Endothelial cell of umbilical vein (primary cell): ENCODE data around the gene STK11IP. TPM values are rescaled to one million over a fixed set of nuclear protein-coding genes. Genes with fewer than 3 reads are reported as not detected.

Experiments
- BruUV-seq: library from RNA; stranded (reverse); fragments of 400-500 nt; replicated peaks from 2 replicates; lab custom pipeline; 2021; lab: Mats Ljungman, UMichigan
- CTCF ChIA-PET: fragments of 300-600, 350-600 bp; sonication (Branson Sonifier 250); formaldehyde crosslinking; loops from one replicate; lab custom pipeline; 2021; ENCODE audit warnings: antibody characterized with exemption, inconsistent platforms; lab: Charles Lee
- POLR2A ChIA-PET: fragments of 300-600, 350-600 bp; sonication (Branson Sonifier 250); formaldehyde crosslinking; loops from one replicate; lab custom pipeline; 2021; ENCODE audit warnings: antibody characterized with exemption, inconsistent platforms; lab: Charles Lee
- DNase-seq: peaks from one replicate; pipeline ENCODE4 v3.0.0-alpha.2; 2011; ENCODE audit warnings: low read depth, low spot score
- FAIRE-seq: peaks from 2 replicates; lab custom pipeline; 2011; peaks lifted over from hg19 to GRCh38; lab: Jason Lieb, UNC
- H2AFZ ChIP-seq: 2 replicates; pipeline ENCODE4 v1.6.0; 2012; ENCODE audit warnings: low read depth, low read length, control low read depth, inconsistent platforms
- H3K27ac ChIP-seq: 2 replicates; pipeline ENCODE4 v1.5.1; 2011; ENCODE audit warnings: low read depth, mild to moderate bottlenecking, control low read depth, low read length, moderate library complexity; ENCODE audit not compliant: insufficient read depth
- H3K27me3 ChIP-seq, 2 experiments: 2 replicates each; pipeline versions ENCODE4 v1.6.0 to v1.6.1; 2011; ENCODE audit warnings: low read length in 2 of 2, mixed read lengths in 1 of 2; ENCODE audit not compliant: control insufficient read depth in 2 of 2, insufficient read depth in 2 of 2
- H3K36me3 ChIP-seq, 2 experiments: 2 replicates in 1 of 2; 3 replicates in 1 of 2; pipeline ENCODE4 v1.5.1; 2011; ENCODE audit warnings: low read length in 2 of 2, mild to moderate bottlenecking in 1 of 2, moderate library complexity in 1 of 2; ENCODE audit not compliant: control insufficient read depth in 2 of 2, insufficient read depth in 2 of 2; ENCODE audit errors: extremely low read depth in 1 of 2
- H3K4me1 ChIP-seq: 3 replicates; pipeline ENCODE4 v1.5.1; 2011; ENCODE audit warnings: mild to moderate bottlenecking, low read length; ENCODE audit not compliant: control insufficient read depth, insufficient read depth; ENCODE audit errors: extremely low read depth
- H3K4me2 ChIP-seq: 2 replicates; pipeline ENCODE4 v1.6.1; 2011; ENCODE audit warnings: low read length, control low read depth, mixed read lengths; ENCODE audit not compliant: insufficient read depth
- H3K4me3 ChIP-seq, 3 experiments: fragments of 200-600 bp in 1 of 3; sonication (generic), shearing (Covaris generic) in 1 of 3; replicated peaks in 1 of 3; 2 replicates each; pipeline ENCODE4 v1.5.1; 2011 to 2016; ENCODE audit warnings: control low read depth in 3 of 3, low read length in 3 of 3, mild to moderate bottlenecking in 2 of 3, inconsistent platforms in 1 of 3, low read depth in 1 of 3, moderate library complexity in 1 of 3; ENCODE audit not compliant: insufficient read depth in 1 of 3
- H3K79me2 ChIP-seq: 2 replicates; pipeline ENCODE4 v1.6.0; 2012; ENCODE audit warnings: low read length, inconsistent platforms; ENCODE audit not compliant: control insufficient read depth, insufficient read depth
- H3K9ac ChIP-seq: replicated peaks from 2 replicates; pipeline ENCODE3; 2011; ENCODE audit warnings: low read length, control low read depth; ENCODE audit not compliant: insufficient read depth; ENCODE audit errors: extremely low read depth
- H3K9me1 ChIP-seq: replicated peaks from 3 replicates; pipeline ENCODE4 v1.6.0; 2011; ENCODE audit warnings: mild to moderate bottlenecking, low read length; ENCODE audit not compliant: control insufficient read depth, insufficient read depth; ENCODE audit errors: extremely low read depth
- H3K9me3 ChIP-seq: replicated peaks from 2 replicates; pipeline ENCODE4 v1.5.1; 2012; ENCODE audit warnings: low read length, inconsistent platforms; ENCODE audit not compliant: control insufficient read depth, insufficient read depth
- H4K20me1 ChIP-seq: replicated peaks from 2 replicates; pipeline ENCODE3; 2011; ENCODE audit warnings: mild to moderate bottlenecking, low read length; ENCODE audit not compliant: control insufficient read depth, insufficient read depth; ENCODE audit errors: extremely low read depth
- EZH2 ChIP-seq: IDR thresholded peaks from 2 replicates; pipeline ENCODE4 v1.6.1; 2012; ENCODE audit warnings: borderline replicate concordance, low read depth, mild to moderate bottlenecking, moderate library complexity, low read length, inconsistent platforms; ENCODE audit not compliant: severe bottlenecking
- MYC ChIP-seq: IDR thresholded peaks from one replicate; pipeline ENCODE4 v1.6.1; 2011; ENCODE audit warnings: mild to moderate bottlenecking, low read depth, low read length
- POLR2AphosphoS5 ChIP-seq: IDR thresholded peaks from 2 replicates; pipeline ENCODE4 v1.6.1; 2012; ENCODE audit warnings: low read depth, mild to moderate bottlenecking, control low read depth, low read length, moderate library complexity; ENCODE audit not compliant: insufficient read depth
- dilution Hi-C: fragments of 300-500 bp; cut with MboI; formaldehyde crosslinking; loops from one replicate; pipeline ENCODE4 v1.15.0; 2019; ENCODE audit warnings: low sequenced_read_pairs; ENCODE audit not compliant: extremely low pct_ligation_motif_present
- intact Hi-C: fragments of 100-400 bp; cut with micrococcal nuclease; formaldehyde crosslinking; loops from one replicate; pipeline ENCODE4 v1.10.0; 2022
- polyA plus RNA-seq, 4 experiments: library from polyadenylated mRNA; depleted of rRNA in 3 of 4; stranded (reverse) in 3 of 4; unstranded in 1 of 4; fragments of >200 nt; gene quantifications; 2 replicates each; pipeline versions ENCODE4 v1.2.1 to v1.2.3, GENCODE V29; 2011 to 2012; ENCODE audit warnings: missing spikeins in 1 of 4
- total RNA-seq: library from RNA; stranded (reverse); gene quantifications from 2 replicates; pipeline ENCODE4 v1.2.3, GENCODE V29; 2021
- TF ChIP-seq, protein P1 (sequence below), 2 donors: IDR thresholded peaks; 1 replicate in 1 of 2; 2 replicates in 1 of 2; pipeline ENCODE4 v1.5.1; 2011; ENCODE audit warnings: low read length in 2 of 2, mild to moderate bottlenecking in 2 of 2, moderate library complexity in 2 of 2, control low read depth in 1 of 2, inconsistent platforms in 1 of 2, low read depth in 1 of 2; ENCODE audit not compliant: insufficient read depth in 1 of 2; ENCODE audit errors: extremely low read depth in 1 of 2

Gene STK11IP
- total and polyA plus RNA-seq, 2 donors (not counting 3 experiments of a cell fraction or from before 2014, with no cell fraction given): 17.7 to 19.2 TPM

GRCh38 chr2:219626540-219626939 is 28.9 kb downstream of the STK11IP start:
- POLR2A ChIA-PET: no interaction called here
- TF ChIP-seq EZH2: no peak
- TF ChIP-seq, protein P1, sequence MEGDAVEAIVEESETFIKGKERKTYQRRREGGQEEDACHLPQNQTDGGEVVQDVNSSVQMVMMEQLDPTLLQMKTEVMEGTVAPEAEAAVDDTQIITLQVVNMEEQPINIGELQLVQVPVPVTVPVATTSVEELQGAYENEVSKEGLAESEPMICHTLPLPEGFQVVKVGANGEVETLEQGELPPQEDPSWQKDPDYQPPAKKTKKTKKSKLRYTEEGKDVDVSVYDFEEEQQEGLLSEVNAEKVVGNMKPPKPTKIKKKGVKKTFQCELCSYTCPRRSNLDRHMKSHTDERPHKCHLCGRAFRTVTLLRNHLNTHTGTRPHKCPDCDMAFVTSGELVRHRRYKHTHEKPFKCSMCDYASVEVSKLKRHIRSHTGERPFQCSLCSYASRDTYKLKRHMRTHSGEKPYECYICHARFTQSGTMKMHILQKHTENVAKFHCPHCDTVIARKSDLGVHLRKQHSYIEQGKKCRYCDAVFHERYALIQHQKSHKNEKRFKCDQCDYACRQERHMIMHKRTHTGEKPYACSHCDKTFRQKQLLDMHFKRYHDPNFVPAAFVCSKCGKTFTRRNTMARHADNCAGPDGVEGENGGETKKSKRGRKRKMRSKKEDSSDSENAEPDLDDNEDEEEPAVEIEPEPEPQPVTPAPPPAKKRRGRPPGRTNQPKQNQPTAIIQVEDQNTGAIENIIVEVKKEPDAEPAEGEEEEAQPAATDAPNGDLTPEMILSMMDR (IDR thresholded peaks at IDR 0.05; ENCODE audit: extremely low read depth in 1 of 2, insufficient read depth in 1 of 2, low read depth in 1 of 2, low read length in 2 of 2): no peak
- no peak for TF ChIP-seq POLR2AphosphoS5
- TF ChIP-seq MYC: no peak
- H2AFZ ChIP-seq: no peak overlapping the region

More at GRCh38 chr2:219626540-219626939, 28.9 kb downstream of the STK11IP start:
- dilution Hi-C loops (no loop called here), intact Hi-C loops (no loop called here)
- BruUV-seq: no TSS peak
- H3K4me3 ChIP-seq: no peak overlapping the region
- H3K36me3 ChIP-seq: no peaks in the 10 kb centered on the region
- H3K27ac ChIP-seq: no peak overlapping the region
- peaks cover 11 to 14% of the 10 kb centered on the region in 2 experiments for H3K27me3 ChIP-seq
- no peaks in the 10 kb centered on the region for H3K4me1 ChIP-seq
- H3K9ac ChIP-seq: no peak overlapping the region
- CTCF ChIA-PET: interaction anchor here (1.3 to 2.0 kb wide), 3 partner anchors 28 to 97 kb away, joined by 3 to 5 read pairs (median 4); no protein-coding TSS in a partner anchor
- no peaks in the 10 kb centered on the region for H3K79me2 ChIP-seq
- no peak for FAIRE-seq
- H3K9me1 ChIP-seq: no peaks in the 10 kb centered on the region
- no peaks in the 10 kb centered on the region for H4K20me1 ChIP-seq
- no peak overlapping the region for H3K4me2 ChIP-seq
- DNase-seq: no peak
- no peaks in the 10 kb centered on the region for H3K9me3 ChIP-seq
